ENCODE measurements around the gene SLC35G2. TPM values are rescaled to one million over a fixed set of nuclear protein-coding genes. Genes with fewer than 3 reads are reported as not detected.
"Not testable (repeated sequence)": the region's sequence is repeated elsewhere in the genome, so short reads cannot be mapped to it uniquely, and the experiment has no call there.

Gene SLC35G2
- polyA plus RNA-seq, 1 donor = 1.7 TPM

- no peak for DNase-seq
These were observed 66.7 kb downstream of the SLC35G2 start for GRCh38 chr3:136885357-136886213.

DNA sequence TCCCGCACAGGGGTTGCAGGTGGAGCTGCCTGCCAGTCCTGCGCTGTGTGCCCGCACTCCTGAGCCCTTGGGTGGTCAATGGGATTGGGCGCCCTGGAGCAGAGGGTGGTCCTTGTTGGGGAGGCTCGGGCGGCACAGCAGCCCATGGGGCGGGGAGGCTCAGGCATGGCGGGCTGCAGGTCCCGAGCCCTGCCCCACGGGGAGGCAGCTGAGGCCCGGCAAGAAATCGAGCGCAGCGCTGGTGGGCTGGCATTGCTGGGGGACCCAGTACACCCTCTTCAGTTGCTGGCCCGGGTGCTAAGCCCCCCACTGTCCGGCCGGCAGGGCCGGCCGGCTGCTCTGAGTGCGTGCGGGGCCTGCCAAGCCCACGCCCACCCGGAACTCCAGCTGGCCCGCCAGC is 71.0 kb downstream of the SLC35G2 start:
- no peak for DNase-seq

GRCh38 chr3:136891934-136892855 is 73.3 kb downstream of the SLC35G2 start:
- DNase-seq = no peak

DNA sequence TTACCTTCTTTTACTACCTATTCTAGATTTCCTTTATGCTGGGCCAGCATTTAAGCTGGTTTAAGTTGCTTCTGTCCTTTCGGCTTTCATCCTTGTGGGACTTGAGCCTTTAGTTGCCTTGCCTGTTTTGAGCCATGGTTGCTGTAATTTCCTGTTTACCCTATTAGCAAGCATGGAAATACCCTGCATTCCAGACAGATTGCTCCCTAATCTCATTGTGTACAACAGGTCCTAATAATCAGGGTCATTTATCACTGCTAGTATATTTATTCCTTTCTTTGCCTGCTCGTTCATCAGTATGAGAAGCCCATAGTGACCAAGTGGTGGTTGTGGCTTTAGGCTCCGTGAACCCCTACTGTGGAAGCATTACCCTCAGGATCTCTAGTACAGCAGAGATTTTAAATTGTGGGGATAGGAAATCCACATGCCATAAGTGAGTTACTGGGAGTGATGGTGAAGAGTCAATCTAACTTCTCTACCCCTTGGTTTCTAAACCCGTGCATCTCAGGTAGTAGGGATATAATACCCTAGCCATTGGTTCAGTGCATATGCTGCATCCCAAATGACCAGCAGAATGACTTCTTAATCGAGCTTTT is 75.0 kb downstream of the SLC35G2 start:
- DNase-seq = no peak

DNA sequence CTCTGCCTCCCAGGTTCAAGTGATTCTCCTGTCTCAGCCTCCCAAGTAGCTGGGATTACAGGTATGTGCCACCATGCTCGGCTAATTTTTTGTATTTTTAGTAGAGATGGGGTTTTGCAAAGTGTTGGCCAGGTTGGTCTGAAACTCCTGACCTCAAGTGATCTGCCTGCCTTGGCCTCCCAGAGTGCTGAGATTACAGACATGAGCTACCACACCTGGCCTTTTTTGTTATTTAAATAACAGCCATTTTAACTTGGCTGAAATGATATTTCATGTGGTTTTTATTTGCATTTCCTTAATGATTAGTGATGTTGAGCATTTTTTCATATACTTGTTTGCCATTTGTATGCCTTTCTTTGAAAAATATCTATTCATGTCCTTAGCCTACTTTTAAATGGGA is 78.2 kb downstream of the SLC35G2 start:
- DNase-seq = not testable (repeated sequence)

GRCh38 chr3:136898549-136898948 is 79.6 kb downstream of the SLC35G2 start:
- no peak for DNase-seq

- no peak for DNase-seq
These were observed 80.0 kb downstream of the SLC35G2 start for GRCh38 chr3:136898954-136899353.

DNA sequence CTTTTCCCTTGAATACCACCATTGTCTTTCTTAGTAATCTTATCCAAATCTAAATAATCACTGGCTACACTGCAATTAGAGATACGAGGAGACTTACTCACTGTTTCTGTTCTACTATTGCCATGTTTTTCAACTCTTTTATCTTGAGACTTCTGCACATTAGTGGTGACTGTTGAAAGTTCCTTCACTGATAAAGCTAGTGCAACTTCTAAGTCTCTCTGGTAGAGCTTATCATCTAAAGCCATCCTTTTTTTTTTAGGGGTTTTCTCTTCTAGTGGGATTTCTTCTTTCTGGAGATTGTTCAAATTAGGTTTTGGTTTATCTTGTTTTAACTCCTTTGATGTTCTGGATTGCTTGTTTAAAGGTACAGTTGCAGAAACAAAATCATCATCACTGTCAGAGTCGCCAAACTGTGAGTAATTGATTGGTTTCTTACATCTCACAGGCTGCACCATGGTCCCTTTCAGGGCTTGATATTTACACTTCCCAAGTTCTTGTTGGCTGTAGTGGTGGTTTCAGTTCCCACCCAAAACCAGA is 80.8 kb downstream of the SLC35G2 start:
- DNase-seq = no peak

- not testable (repeated sequence) for DNase-seq
These were observed 81.8 kb downstream of the SLC35G2 start for GRCh38 chr3:136900694-136901093.

DNA sequence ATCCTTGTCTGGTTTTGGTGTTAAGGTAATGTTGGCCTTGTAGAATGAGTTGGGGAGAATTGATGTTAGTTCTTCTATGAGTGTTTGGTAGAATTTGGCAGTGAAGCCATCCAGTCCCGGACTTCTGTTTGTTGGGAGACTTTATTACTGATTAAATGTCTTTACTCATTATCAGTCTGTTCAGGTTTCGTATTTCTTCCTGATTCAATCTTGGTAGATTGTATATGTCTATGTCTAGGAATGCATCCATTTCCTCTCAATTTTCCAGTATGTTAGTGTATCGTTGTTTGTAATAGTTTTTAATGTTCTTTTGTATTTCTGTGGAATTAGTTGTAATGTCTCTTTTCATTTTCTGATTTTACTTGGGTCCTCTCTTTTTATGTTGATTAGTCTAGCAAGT is 82.5 kb downstream of the SLC35G2 start:
- no peak for DNase-seq

GRCh38 chr3:136902530-136902929 is 83.6 kb downstream of the SLC35G2 start:
- DNase-seq = not testable (repeated sequence)

GRCh38 chr3:136903899-136904298 is 85.0 kb downstream of the SLC35G2 start:
- DNase-seq = no peak

- DNase-seq = no peak
These were observed 85.8 kb downstream of the SLC35G2 start for GRCh38 chr3:136904746-136905145.

Other genes starting within 250 kb of the SLC35G2 start
- gene STAG1, start 66.7 kb upstream of the SLC35G2 start, polyA plus RNA-seq (ENCODE audit: insufficient read length) = 33.2 TPM
- gene NCK1, start 43.1 kb downstream of the SLC35G2 start, polyA plus RNA-seq (ENCODE audit: insufficient read length) = 29.0 TPM
- 0.97 TPM for gene IL20RB, start 138.9 kb downstream of the SLC35G2 start, polyA plus RNA-seq (ENCODE audit: insufficient read length)

All from hindlimb muscle (tissue), 1 donor.